GM12878 (cell line): ENCODE measurements around the gene THRAP3. TPM values are rescaled to one million over a fixed set of nuclear protein-coding genes. Genes with fewer than 3 reads are reported as not detected.

Experiments
- ATAC-seq: fragments of 200-7000 bp; cut with Tn5 transposase; 3 replicates; pipeline ENCODE4 v1.9.1; 2020; ENCODE audit warnings: mild to moderate bottlenecking, moderate library complexity
- BruUV-seq: library from RNA; stranded (reverse); fragments of 400-500 nt; replicated peaks from 2 replicates; lab custom pipeline; 2021; lab: Mats Ljungman, UMichigan
- CTCF ChIA-PET: fragments of 300-600 bp; sonication (Branson Sonifier 250); formaldehyde crosslinking; extraction: SDS; loops from one replicate; lab custom pipeline; 2021; ENCODE audit warnings: inconsistent platforms; lab: Yijun Ruan, JAX
- POLR2A ChIA-PET: fragments of 350-600 bp; formaldehyde crosslinking; extraction: SDS; loops from one replicate; lab custom pipeline; 2021; ENCODE audit warnings: inconsistent platforms; lab: Charles Lee
- RAD21 ChIA-PET: fragments of 300-600 bp; sonication (Branson Sonifier 250); formaldehyde crosslinking; loops from one replicate; lab custom pipeline; 2023; ENCODE audit warnings: antibody characterized with exemption; ENCODE audit not compliant: unreplicated experiment; lab: Charles Lee
- SMC1A ChIA-PET: fragments of 300-600 bp; sonication (Branson Sonifier 250); formaldehyde crosslinking; loops from one replicate; lab custom pipeline; 2023; ENCODE audit not compliant: unreplicated experiment, uncharacterized antibody; lab: Charles Lee
- DNase-seq: peaks from one replicate; pipeline ENCODE4 v3.0.0-alpha.2; 2011; ENCODE audit warnings: low read depth, low spot score
- FAIRE-seq: peaks from 3 replicates; lab custom pipeline; 2011; peaks lifted over from hg19 to GRCh38; lab: Jason Lieb, UNC
- H2AFZ ChIP-seq: 2 replicates; pipeline ENCODE4 v1.6.0; 2011; ENCODE audit warnings: low read depth, low read length, control low read depth; ENCODE audit not compliant: control insufficient read depth
- H3K27ac ChIP-seq: 2 replicates; pipeline ENCODE4 v1.5.1; 2011; ENCODE audit warnings: control low read depth; ENCODE audit not compliant: control insufficient read depth, insufficient read depth
- H3K27me3 ChIP-seq, 2 experiments: replicated peaks in 1 of 2; 2 replicates each; pipeline versions ENCODE4 v1.6.0 to v1.6.1; 2011; ENCODE audit warnings: low read length in 1 of 2; ENCODE audit not compliant: control insufficient read depth in 2 of 2, insufficient read depth in 2 of 2
- H3K36me3 ChIP-seq, 2 experiments: 2 replicates each; pipeline ENCODE4 v1.5.1; 2011; ENCODE audit warnings: low read length in 1 of 2; ENCODE audit not compliant: control insufficient read depth in 2 of 2, insufficient read depth in 2 of 2
- H3K4me1 ChIP-seq: 2 replicates; pipeline ENCODE4 v1.6.1; 2011; ENCODE audit warnings: mild to moderate bottlenecking, low read length, moderate library complexity, mixed read lengths; ENCODE audit not compliant: control insufficient read depth, insufficient read depth
- H3K4me2 ChIP-seq: 2 replicates; pipeline ENCODE4 v1.6.0; 2011; ENCODE audit warnings: control low read depth; ENCODE audit not compliant: control insufficient read depth, insufficient read depth
- H3K4me3 ChIP-seq: fragments of 200-600 bp; sonication (generic); 2 replicates; pipeline ENCODE4 v1.5.1; 2016
- H3K79me2 ChIP-seq: 2 replicates; pipeline ENCODE4 v1.6.0; 2011; ENCODE audit warnings: low read length; ENCODE audit not compliant: control insufficient read depth, insufficient read depth
- H3K9ac ChIP-seq: 2 replicates; pipeline ENCODE4 v1.8.0; 2011; ENCODE audit warnings: low read length, control low read depth, mixed read lengths; ENCODE audit not compliant: control insufficient read depth, insufficient read depth
- H3K9me3 ChIP-seq: replicated peaks from 3 replicates; pipeline ENCODE4 v1.5.1; 2011; ENCODE audit warnings: mild to moderate bottlenecking, low read length; ENCODE audit not compliant: control insufficient read depth, insufficient read depth
- H4K20me1 ChIP-seq: 2 replicates; pipeline ENCODE4 v1.6.0; 2011; ENCODE audit not compliant: control insufficient read depth, insufficient read depth
- CUX1 ChIP-seq: IDR thresholded peaks from 2 replicates; pipeline ENCODE4 v1.6.1; 2012; ENCODE audit warnings: improper control_type of control experiment, low read depth, low read length; ENCODE audit not compliant: insufficient replicate concordance
- IRF5 ChIP-seq: fragments of 450-650 bp; IDR thresholded peaks from 2 replicates; pipeline ENCODE4 v1.6.1; 2017; ENCODE audit warnings: borderline replicate concordance
- MYC ChIP-seq: IDR thresholded peaks from 2 replicates; pipeline ENCODE4 v1.6.1; 2011; ENCODE audit warnings: mild to moderate bottlenecking, low read length, moderate library complexity, inconsistent platforms; ENCODE audit not compliant: insufficient read depth, insufficient replicate concordance, insufficient read length, severe bottlenecking
- whole genome bisulfite sequencing: methylation state at CpG from one replicate; pipeline ENCODE4 v1.1.6; 2016; ENCODE audit warnings: low lambda C conversion rate; ENCODE audit not compliant: insufficient replicate concordance, insufficient coverage; ENCODE audit errors: missing lambda C conversion rate; 5-methylcytosine and 5-hydroxymethylcytosine counted together
- in situ Hi-C: fragments of 300-500 bp; cut with MboI; formaldehyde crosslinking; loops from 9 replicates; pipeline ENCODE4 v1.14.3; 2018; ENCODE audit warnings: mixed read lengths
- intact Hi-C: fragments of 100-400 bp; cut with micrococcal nuclease; formaldehyde crosslinking; loops from one replicate; pipeline ENCODE4 v1.14.2; 2022; ENCODE audit not compliant: unreplicated experiment
- polyA plus RNA-seq, 11 experiments: library from polyadenylated mRNA; depleted of rRNA in 4 of 11; unstranded in 6 of 11; stranded (reverse) in 5 of 11; fragments of >200 nt; fragmentation: Nextera tagmentation in 4 of 11; fragmentation: Illumina TruSeq in 1 of 11; extraction: Ambion mirVana in 4 of 11; extraction: Trizol in 1 of 11; gene quantifications; 1 replicate in 1 of 11; 2 replicates in 10 of 11; pipeline versions ENCODE4 v1.2.1 to v1.2.3, GENCODE V29; 2011 to 2016; ENCODE audit warnings: inconsistent platforms in 2 of 11, missing spikeins in 2 of 11, low read depth in 1 of 11
- total RNA-seq, 4 experiments: library from RNA; depleted of rRNA in 3 of 4; stranded (reverse); fragments of >200 nt in 3 of 4; fragmentation: Illumina TruSeq in 1 of 4; extraction: Trizol in 1 of 4; gene quantifications; 2 replicates each; pipeline versions ENCODE4 v1.2.1 to v1.2.3, GENCODE V29; 2013 to 2021

The THRAP3 gene
- total and polyA plus RNA-seq, 10 of the 15 experiments (the other 5 are each of a cell fraction or from before 2014, with no cell fraction given) = 76.3 to 173 (median 136) TPM

GRCh38 chr1:36269408-36269838, 45.2 kb downstream of the THRAP3 start:
- ATAC-seq = no peak
- FAIRE-seq = no peak
- RAD21 ChIA-PET = interaction anchor here (0.6 to 0.7 kb wide), 2 partner anchors 11 to 27 kb away, joined by 3 read pairs; no protein-coding TSS in a partner anchor
- CTCF ChIA-PET = interaction anchor here (2.2 kb wide), 1 partner anchor 17 kb away, joined by 14 read pairs; no protein-coding TSS in a partner anchor
- SMC1A ChIA-PET = interaction anchor here (0.6 to 1.2 kb wide), 3 partner anchors 11 to 97 kb away, joined by 3 to 4 read pairs (median 4); no protein-coding TSS in a partner anchor
- Histone ChIP-seq H3K4me1 (no peaks in the 10 kb centered on the region), H3K4me2 (no peak overlapping the region), H3K9me3 (no peaks in the 10 kb centered on the region), H4K20me1 (no peaks in the 10 kb centered on the region; the same call in 1 of the 2 replicates), H3K27me3 (no peaks in the 10 kb centered on the region), H2AFZ (no peak overlapping the region), H3K4me3 (no peak overlapping the region), H3K9ac (no peak overlapping the region), H3K79me2 (peaks cover 14% of the 10 kb centered on the region), H3K36me3 (peaks cover 7 to 22% of the 10 kb centered on the region in 2 experiments), H3K27ac (no peak overlapping the region)
- intact Hi-C loops = no loop called here
- no peak for TF ChIP-seq IRF5
- TF ChIP-seq MYC = no peak
- TF ChIP-seq CUX1 = no peak
- BruUV-seq = no TSS peak
- DNase-seq = no peak
- in situ Hi-C loops = no loop called here
- 50% methylated on average over 2 of the region's 2 CpGs for WGBS
- POLR2A ChIA-PET = interaction anchor here (0.6 kb wide), 2 partner anchors 47 to 733 kb away, joined by 5 to 6 read pairs; no protein-coding TSS in a partner anchor
